SK-N-SH treated with all-trans-retinoic acid at 6 μM for 48 hours (cell line): ENCODE data around the gene ADCY9.

Experiments used
- ARNTL ChIP-seq: fragments of 450-650 bp; formaldehyde crosslinking; IDR thresholded peaks from 2 replicates; pipeline ENCODE4 v1.5.0; 2020; ENCODE audit warnings: low read depth, mild to moderate bottlenecking, moderate library complexity, borderline replicate concordance
- BACH2 ChIP-seq: fragments of 250-450 bp; sonication (Bioruptor Pico); IDR thresholded peaks from 2 replicates; pipeline ENCODE4 v1.9.0; 2021; ENCODE audit warnings: mild to moderate bottlenecking, borderline replicate concordance
- GLIS3 ChIP-seq: fragments of 250-450 bp; sonication (Bioruptor Pico); IDR thresholded peaks from 2 replicates; pipeline ENCODE4 v1.5.0; 2020; ENCODE audit warnings: mild to moderate bottlenecking, moderate library complexity
- PATZ1 ChIP-seq: fragments of 250-450 bp; sonication (Bioruptor Pico); IDR thresholded peaks from 2 replicates; pipeline ENCODE4 v1.8.0; 2020; ENCODE audit warnings: mild to moderate bottlenecking, moderate library complexity, borderline replicate concordance
- POU6F1 ChIP-seq: fragments of 250-450 bp; sonication (Bioruptor Pico); IDR thresholded peaks from 2 replicates; pipeline ENCODE4 v1.8.0; 2021; ENCODE audit warnings: low read depth, mild to moderate bottlenecking, moderate library complexity, borderline replicate concordance
- PPARA ChIP-seq: fragments of 250-450 bp; sonication (Bioruptor Pico); IDR thresholded peaks from 2 replicates; pipeline ENCODE4 v1.5.0; 2020; ENCODE audit warnings: mild to moderate bottlenecking, borderline replicate concordance
- RARB ChIP-seq: fragments of 250-450 bp; sonication (Bioruptor Pico); IDR thresholded peaks from 2 replicates; pipeline ENCODE4 v1.8.0; 2021; ENCODE audit warnings: mild to moderate bottlenecking, moderate library complexity
- SNAI2 ChIP-seq: fragments of 250-450 bp; sonication (Bioruptor Pico); IDR thresholded peaks from 2 replicates; pipeline ENCODE4 v1.5.0; 2020; ENCODE audit warnings: mild to moderate bottlenecking, moderate library complexity
- TOX ChIP-seq: fragments of 250-450 bp; sonication (Bioruptor Pico); IDR thresholded peaks from 2 replicates; pipeline ENCODE4 v1.8.0; 2021; ENCODE audit warnings: mild to moderate bottlenecking, moderate library complexity, borderline replicate concordance
- TSHZ2 ChIP-seq: fragments of 250-450 bp; sonication (Bioruptor Pico); IDR thresholded peaks from 2 replicates; pipeline ENCODE4 v1.5.0; 2020; ENCODE audit warnings: mild to moderate bottlenecking, moderate library complexity
- ZC3H10 ChIP-seq: fragments of 250-450 bp; sonication (Bioruptor Pico); IDR thresholded peaks from 2 replicates; pipeline ENCODE4 v1.5.1; 2021; ENCODE audit warnings: mild to moderate bottlenecking, moderate library complexity
- ZFP3 ChIP-seq: fragments of 250-450 bp; sonication (Bioruptor Pico); IDR thresholded peaks from 2 replicates; pipeline ENCODE4 v1.5.0; 2020; ENCODE audit warnings: mild to moderate bottlenecking, moderate library complexity
- ZFP30 ChIP-seq: fragments of 450-650 bp; formaldehyde crosslinking; IDR thresholded peaks from 2 replicates; pipeline ENCODE4 v1.5.0; 2022; ENCODE audit warnings: mild to moderate bottlenecking, moderate library complexity
- ZNF8 ChIP-seq: fragments of 450-650 bp; formaldehyde crosslinking; IDR thresholded peaks from 2 replicates; pipeline ENCODE4 v1.5.0; 2020; ENCODE audit warnings: mild to moderate bottlenecking, moderate library complexity

GRCh38 chr16:4060009-4060408, 56.2 kb downstream of the ADCY9 start:
- no peak for TF ChIP-seq PATZ1 (CRISPR knock-in tag)
- no peak for TF ChIP-seq SNAI2 (CRISPR knock-in tag)
- TF ChIP-seq ARNTL (CRISPR knock-in tag) = no peak
- TF ChIP-seq ZFP3 = no peak
- no peak for TF ChIP-seq ZFP30 (CRISPR knock-in tag)
- TF ChIP-seq TSHZ2 (CRISPR knock-in tag) = no peak
- no peak for TF ChIP-seq ZNF8 (CRISPR knock-in tag)
- no peak for TF ChIP-seq ZC3H10 (CRISPR knock-in tag)
- TF ChIP-seq RARB (CRISPR knock-in tag) = no peak
- TF ChIP-seq PPARA (CRISPR knock-in tag) = no peak
- TF ChIP-seq GLIS3 (CRISPR knock-in tag) = no peak
- no peak for TF ChIP-seq TOX (CRISPR knock-in tag)
- TF ChIP-seq BACH2 (CRISPR knock-in tag) = no peak
- TF ChIP-seq POU6F1 (CRISPR knock-in tag) = no peak
